Fibroblast of skin of right biceps (primary cell): ENCODE results near the gene F2RL3.
"Not testable (repeated sequence)": the region's sequence is repeated elsewhere in the genome, so short reads cannot be mapped to it uniquely, and the experiment has no call there.

Experiments used
- DNase-seq: peaks from one replicate; pipeline ENCODE4 v3.0.0-alpha.2; 2013

F2RL3 gene

GRCh38 chr19:16888629-16889365 is at the start of gene F2RL3:
Gene F2RL3, plus strand, starts transcription at chr19:16888999. Its CDS starts 191 bp downstream, at chr19:16889190.
- peak; percentile 10 for DNase-seq

- DNase-seq, result no peak
Measured at GRCh38 chr19:16841391-16841926, 47.3 kb upstream of the F2RL3 start.

GRCh38 chr19:16846901-16847300 is 41.9 kb upstream of the F2RL3 start:
- DNase-seq, result no peak

GRCh38 chr19:16847430-16847829 is 41.4 kb upstream of the F2RL3 start:
- DNase-seq, result no peak

GRCh38 chr19:16849168-16849567 is 39.6 kb upstream of the F2RL3 start:
- DNase-seq, result no peak

- DNase-seq, result peak; percentile 46
Measured at GRCh38 chr19:16850133-16850532, 38.7 kb upstream of the F2RL3 start.

GRCh38 chr19:16851031-16851712 is 37.6 kb upstream of the F2RL3 start:
- peak; percentile 58 for DNase-seq

GRCh38 chr19:16853066-16853465 is 35.7 kb upstream of the F2RL3 start:
- DNase-seq, result no peak

GRCh38 chr19:16856091-16856490 is 32.7 kb upstream of the F2RL3 start:
- no peak for DNase-seq

- DNase-seq, result no peak
Measured at GRCh38 chr19:16859626-16860025, 29.2 kb upstream of the F2RL3 start.

GRCh38 chr19:16860118-16860517 is 28.7 kb upstream of the F2RL3 start:
- DNase-seq, result no peak

- DNase-seq, result no peak
Measured at GRCh38 chr19:16861011-16861410, 27.8 kb upstream of the F2RL3 start.

- DNase-seq, result no peak
Measured at GRCh38 chr19:16861834-16862233, 27.0 kb upstream of the F2RL3 start.

- DNase-seq, result no peak
Measured at GRCh38 chr19:16862826-16863415, 25.9 kb upstream of the F2RL3 start.

- no peak for DNase-seq
Measured at GRCh38 chr19:16867211-16867610, 21.6 kb upstream of the F2RL3 start.

- no peak for DNase-seq
Measured at GRCh38 chr19:16868423-16869130, 20.2 kb upstream of the F2RL3 start.

- no peak for DNase-seq
Measured at GRCh38 chr19:16869331-16869972, 19.3 kb upstream of the F2RL3 start.

- no peak for DNase-seq
Measured at GRCh38 chr19:16871871-16872270, 16.9 kb upstream of the F2RL3 start.

GRCh38 chr19:16872728-16873127 is 16.1 kb upstream of the F2RL3 start:
- no peak for DNase-seq

GRCh38 chr19:16873594-16873993 is 15.2 kb upstream of the F2RL3 start:
- DNase-seq, result no peak

GRCh38 chr19:16874250-16874977 is 14.4 kb upstream of the F2RL3 start:
- DNase-seq, result no peak

GRCh38 chr19:16874978-16875299 is 13.9 kb upstream of the F2RL3 start:
- DNase-seq, result not testable (repeated sequence)
